ENCODE measurements around the gene IFIT1.

GRCh38 chr10:89391907-89392756, at the start of gene IFIT1:
- TF ChIP-seq CTCF (conservative IDR thresholded peaks at IDR 0.05; ENCODE audit: low read depth, low read length) (no peak), EZH2 (IDR thresholded peaks at IDR 0.05; ENCODE audit: borderline replicate concordance, low read depth, low read length, poor library complexity, severe bottlenecking) (no peak)
